NCI-H69 (cell line): ENCODE results near the gene MYD88.
A peak's percentile ranks its signal among the peaks of the same experiment; 100 is the strongest.
"Not testable (repeated sequence)": the region's sequence is repeated elsewhere in the genome, so short reads cannot be mapped to it uniquely, and the experiment has no call there.

Source experiments
- DNase-seq: peaks from one replicate; lab custom pipeline; 2025; lab: John Stamatoyannopoulos, UW

MYD88 gene

GRCh38 chr3:38126121-38126892 is 12.2 kb upstream of the MYD88 start:
- DNase-seq: no peak

DNA sequence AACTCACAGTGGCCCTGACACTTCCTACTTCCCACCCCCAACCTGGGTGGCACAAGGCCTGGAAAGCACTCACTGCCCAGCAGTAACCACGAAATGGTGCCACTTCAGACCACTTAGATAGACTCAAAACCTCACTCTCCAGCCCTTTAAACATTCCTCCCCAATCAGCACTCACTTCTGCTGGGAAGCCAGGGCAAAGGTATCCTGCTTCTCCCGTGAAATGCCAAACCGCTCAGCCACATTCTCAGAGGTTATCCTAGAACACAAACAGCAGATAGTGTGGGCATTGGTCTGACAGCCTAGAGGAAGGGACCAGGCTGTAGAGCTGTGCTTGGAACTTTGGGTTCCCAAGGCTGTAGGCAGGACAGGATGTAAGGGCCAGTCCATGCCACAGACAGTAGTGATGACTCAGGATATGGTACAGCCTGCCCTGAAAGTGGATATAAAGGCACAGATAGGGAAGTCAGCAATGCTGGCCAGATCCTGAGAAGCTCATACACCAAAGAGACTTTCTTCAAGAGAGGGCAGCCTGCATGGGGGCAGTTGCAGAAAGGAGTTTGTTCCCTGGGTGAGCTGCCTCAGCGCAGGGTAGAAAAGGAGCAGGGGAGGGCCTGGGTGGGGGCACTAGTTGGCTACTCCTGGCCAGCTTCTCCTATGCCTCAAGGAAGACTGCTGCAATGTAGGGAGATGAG is 10.7 kb upstream of the MYD88 start:
- DNase-seq: no peak

GRCh38 chr3:38128303-38128655 is 10.2 kb upstream of the MYD88 start:
- no peak for DNase-seq

GRCh38 chr3:38129058-38129457 is 9.4 kb upstream of the MYD88 start:
- no peak for DNase-seq

DNA sequence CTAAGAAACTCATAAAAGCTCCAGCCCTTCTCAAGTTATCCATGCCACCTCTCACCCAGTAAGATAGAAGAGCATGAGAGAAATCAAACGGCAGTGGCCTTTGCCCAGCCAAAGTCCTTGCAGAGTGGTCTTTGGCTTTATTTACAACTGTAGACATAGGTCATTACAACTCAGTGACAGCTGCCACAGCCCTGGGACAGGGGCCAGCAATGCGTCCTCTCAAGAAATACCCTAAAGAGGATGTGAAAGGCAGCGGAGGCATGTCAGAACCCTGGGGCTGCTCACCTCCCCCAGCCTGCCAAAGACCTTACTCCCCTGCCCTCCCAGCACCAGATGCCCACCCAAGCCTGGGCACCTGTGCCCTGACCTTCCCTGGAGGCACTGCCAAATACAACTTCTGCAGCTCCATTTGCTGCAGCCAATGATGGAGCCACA is 7.8 kb upstream of the MYD88 start:
- no peak for DNase-seq

DNA sequence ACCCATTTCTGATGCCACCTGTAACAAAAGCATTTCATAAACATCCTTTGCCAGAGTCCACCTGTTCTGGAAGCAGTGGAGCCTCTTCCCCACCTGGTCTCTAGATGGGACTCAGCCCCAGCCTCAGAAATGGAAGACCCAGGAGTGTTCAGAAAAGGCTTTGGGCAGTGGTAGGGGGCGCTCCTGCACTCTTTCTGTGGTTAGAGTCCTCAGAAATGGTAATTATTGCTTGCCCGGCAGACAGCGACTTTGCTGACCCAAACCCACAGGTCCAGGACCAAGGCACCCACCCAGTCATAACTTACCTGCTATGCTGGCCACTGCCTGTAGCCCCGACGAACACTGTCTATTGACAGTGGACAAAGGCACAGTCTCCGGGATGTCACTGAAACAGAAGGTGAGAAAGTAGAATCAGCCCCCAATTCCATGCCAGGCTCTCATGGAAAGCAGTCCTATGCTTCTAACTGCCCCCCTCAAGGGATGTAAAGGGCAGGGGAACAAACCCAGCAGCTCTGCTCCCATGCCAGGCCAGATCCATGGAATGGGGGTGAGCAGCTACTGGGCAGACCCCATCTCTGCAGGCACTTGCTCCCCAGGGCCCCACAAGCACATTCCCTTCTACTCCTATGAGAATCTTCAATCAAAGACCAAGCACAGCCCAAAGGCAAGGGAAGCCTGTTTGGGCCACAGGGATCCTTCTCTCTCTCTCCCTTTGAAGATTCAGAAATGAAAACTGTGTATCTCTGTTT is 6.7 kb upstream of the MYD88 start:
- DNase-seq: peak; percentile 14

GRCh38 chr3:38133209-38133556 is 5.3 kb upstream of the MYD88 start:
- no peak for DNase-seq

- DNase-seq: no peak
Measured at GRCh38 chr3:38133557-38134405, 4.7 kb upstream of the MYD88 start.

DNA sequence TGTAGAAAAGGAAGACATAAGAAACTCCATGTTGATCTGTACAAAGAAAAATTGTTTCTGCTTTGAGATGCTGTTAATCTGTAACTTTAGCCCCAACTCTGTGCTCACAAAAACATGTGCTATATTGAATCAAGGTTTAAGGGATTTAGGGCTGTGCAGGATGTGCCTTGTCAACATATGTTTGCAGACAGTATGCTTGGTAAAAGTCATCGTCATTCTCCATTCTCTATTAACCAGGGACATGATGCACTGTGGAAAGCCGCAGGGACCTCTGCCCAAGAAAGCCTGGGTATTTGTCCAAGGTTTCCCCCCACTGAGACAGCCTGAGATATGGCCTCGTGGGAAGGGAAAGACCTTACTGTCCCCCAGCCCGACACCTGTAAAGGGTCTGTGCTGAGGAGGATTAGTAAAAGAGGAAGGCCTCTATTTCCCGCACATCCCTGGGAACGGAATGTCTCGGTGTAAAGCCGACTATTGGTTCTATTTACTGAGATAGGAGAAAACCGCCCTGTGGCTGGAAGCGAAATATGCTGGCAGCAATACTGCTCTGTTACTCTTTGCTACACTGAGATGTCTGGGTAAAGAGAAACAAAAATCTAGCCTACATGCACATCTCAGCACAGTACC is 3.8 kb upstream of the MYD88 start:
- DNase-seq: not testable (repeated sequence)

- DNase-seq: not testable (repeated sequence)
Measured at GRCh38 chr3:38135621-38136277, 2.7 kb upstream of the MYD88 start.

GRCh38 chr3:38136393-38136776 is 2.1 kb upstream of the MYD88 start:
- peak; percentile 39 for DNase-seq

GRCh38 chr3:38136777-38137614 is 1.5 kb upstream of the MYD88 start, which contains the start of gene ACAA1:
Gene ACAA1 (minus strand): TSS chr3:38137127. CDS start chr3:38137035, 92 bp downstream.
- peak; percentile 97 for DNase-seq

GRCh38 chr3:38137615-38138348 is 679 bp upstream of the MYD88 start:
- peak; percentile 53 for DNase-seq

DNA sequence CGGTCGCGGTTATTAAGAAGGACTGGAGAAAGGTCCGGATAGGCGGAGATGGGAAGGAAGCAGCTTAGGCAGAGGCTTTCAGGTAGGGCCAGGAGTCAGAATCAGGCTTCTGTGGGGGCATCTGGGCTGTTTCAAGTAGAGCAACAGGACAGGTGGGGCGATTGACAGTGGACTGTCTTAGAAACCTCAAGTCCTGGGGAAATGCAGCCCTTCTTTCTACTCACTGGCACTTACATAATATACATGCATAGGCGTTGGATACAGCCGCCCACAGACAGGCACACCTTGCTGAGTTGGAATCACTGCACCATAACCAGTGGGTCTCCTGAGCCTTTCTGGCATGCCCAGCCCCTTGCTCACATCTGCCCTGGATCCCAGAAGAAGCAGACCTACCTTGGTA is 730 bp downstream of the MYD88 start:
- DNase-seq: no peak

GRCh38 chr3:38139652-38140051 is 1.2 kb downstream of the MYD88 start:
- no peak for DNase-seq

DNA sequence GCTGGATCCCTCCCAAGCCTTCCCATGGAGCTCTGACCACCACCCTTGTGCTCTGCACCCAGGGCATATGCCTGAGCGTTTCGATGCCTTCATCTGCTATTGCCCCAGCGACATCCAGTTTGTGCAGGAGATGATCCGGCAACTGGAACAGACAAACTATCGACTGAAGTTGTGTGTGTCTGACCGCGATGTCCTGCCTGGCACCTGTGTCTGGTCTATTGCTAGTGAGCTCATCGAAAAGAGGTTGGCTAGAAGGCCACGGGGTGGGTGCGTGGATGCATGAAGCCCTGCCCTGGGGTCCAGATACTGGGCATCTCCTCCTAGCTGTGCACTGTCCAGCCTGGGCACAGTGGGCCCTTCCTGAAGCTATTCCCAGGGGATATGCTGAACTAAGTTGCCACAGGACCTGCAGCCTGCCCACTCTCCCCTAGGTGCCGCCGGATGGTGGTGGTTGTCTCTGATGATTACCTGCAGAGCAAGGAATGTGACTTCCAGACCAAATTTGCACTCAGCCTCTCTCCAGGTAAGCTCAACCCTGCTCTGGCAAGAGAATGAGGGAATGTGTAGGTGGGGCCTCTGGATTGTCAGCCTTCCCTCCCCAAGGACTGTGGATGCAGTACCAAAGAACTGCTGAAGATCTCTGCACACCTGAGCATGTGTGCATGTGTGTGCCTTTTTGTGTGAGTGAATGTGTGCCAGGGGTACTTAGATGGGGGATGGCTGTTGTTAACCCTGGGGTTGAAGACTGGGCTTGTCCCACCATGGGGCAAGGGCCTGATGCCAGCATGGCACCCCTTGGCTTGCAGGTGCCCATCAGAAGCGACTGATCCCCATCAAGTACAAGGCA is 2.1 kb downstream of the MYD88 start:
- no peak for DNase-seq

- no peak for DNase-seq
Measured at GRCh38 chr3:38141173-38141951, 2.9 kb downstream of the MYD88 start.

DNA sequence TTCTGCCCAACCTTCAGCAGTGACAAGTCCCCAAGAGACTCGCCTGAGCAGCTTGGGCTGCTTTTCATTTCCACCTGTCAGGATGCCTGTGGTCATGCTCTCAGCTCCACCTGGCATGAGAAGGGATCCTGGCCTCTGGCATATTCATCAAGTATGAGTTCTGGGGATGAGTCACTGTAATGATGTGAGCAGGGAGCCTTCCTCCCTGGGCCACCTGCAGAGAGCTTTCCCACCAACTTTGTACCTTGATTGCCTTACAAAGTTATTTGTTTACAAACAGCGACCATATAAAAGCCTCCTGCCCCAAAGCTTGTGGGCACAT is 3.5 kb downstream of the MYD88 start:
- DNase-seq: no peak
